Gastrocnemius medialis (tissue), 4 donors: ENCODE measurements around the gene NBPF6. TPM values are rescaled to one million over a fixed set of nuclear protein-coding genes. Genes with fewer than 3 reads are reported as not detected.
"Not testable (repeated sequence)": the region's sequence is repeated elsewhere in the genome, so short reads cannot be mapped to it uniquely, and the experiment has no call there.

Source experiments
- ATAC-seq, 2 donors: fragments of 150-250 bp; one replicate each; pipeline ENCODE4 v1.9.1; 2016
- DNase-seq, 2 donors: peaks; one replicate each; pipeline ENCODE4 v3.0.0-alpha.2; 2019
- H3K27ac ChIP-seq, 4 donors: fragments of 200-600 bp; sonication (generic); 1 replicate in 1 of 4; 2 replicates in 3 of 4; pipeline ENCODE4 v1.5.1; 2016 to 2018; ENCODE audit warnings: mild to moderate bottlenecking in 2 of 4, moderate library complexity in 1 of 4
- H3K27me3 ChIP-seq, 3 donors: fragments of 200-600 bp; sonication (generic) in 2 of 3; 1 replicate in 1 of 3; 2 replicates in 2 of 3; pipeline versions ENCODE4 v1.5.1 to v1.6.0; 2016 to 2019; ENCODE audit warnings: mild to moderate bottlenecking in 1 of 3, moderate library complexity in 1 of 3
- H3K36me3 ChIP-seq, 2 donors: fragments of 200-600 bp; sonication (generic) in 1 of 2; one replicate each; pipeline ENCODE4 v1.5.1; 2017 to 2018
- H3K4me1 ChIP-seq, 2 donors: fragments of 200-600 bp; sonication (generic) in 1 of 2; one replicate each; pipeline ENCODE4 v1.5.1; 2016 to 2017; ENCODE audit warnings: mild to moderate bottlenecking in 2 of 2
- H3K4me3 ChIP-seq, 4 donors: fragments of 200-600 bp; sonication (generic) in 3 of 4; 1 replicate in 1 of 4; 2 replicates in 3 of 4; pipeline ENCODE4 v1.5.1; 2016 to 2019; ENCODE audit warnings: mild to moderate bottlenecking in 2 of 4
- H3K9me3 ChIP-seq, 3 donors: fragments of 200-600 bp; sonication (generic) in 2 of 3; 1 replicate in 1 of 3; 2 replicates in 2 of 3; pipeline ENCODE4 v1.5.1; 2016 to 2019
- CTCF ChIP-seq, 5 experiments: fragments of 450-650 bp in 3 of 5; fragments of 200-600 bp in 2 of 5; sonication (generic) in 2 of 5; IDR thresholded peaks in 4 of 5; conservative IDR thresholded peaks in 1 of 5; 1 replicate in 4 of 5; 2 replicates in 1 of 5; pipeline ENCODE4 v1.5.1; 2016 to 2019; ENCODE audit warnings: antibody characterized with exemption in 5 of 5, mild to moderate bottlenecking in 3 of 5, moderate library complexity in 3 of 5
- POLR2A ChIP-seq, 2 donors: fragments of 450-650 bp; IDR thresholded peaks; one replicate each; pipeline ENCODE4 v1.6.1; 2017; ENCODE audit warnings: antibody characterized with exemption in 2 of 2, mild to moderate bottlenecking in 2 of 2, moderate library complexity in 2 of 2
- in situ Hi-C, 4 donors: fragments of 200-750 bp; cut with MboI; loops; one replicate each; pipeline versions ENCODE4 v1.15.0 to v1.8.0; 2017; ENCODE audit warnings: low sequenced_read_pairs in 4 of 4
- intact Hi-C: fragments of 100-400 bp; cut with DNase I; formaldehyde crosslinking; loops from one replicate; pipeline ENCODE4 v1.15.1; 2023; ENCODE audit warnings: low total_unique reads
- total RNA-seq, 4 donors: library from RNA; depleted of rRNA; stranded (reverse); fragments of >200 nt; gene quantifications; one replicate each; pipeline versions ENCODE4 v1.1.0 to v1.2.3, GENCODE V29; 2016

Gene NBPF6
- total RNA-seq, 4 donors from 2014 or later: not detected

- TF ChIP-seq POLR2A (IDR thresholded peaks at IDR 0.05) (no peak), CTCF (IDR thresholded peaks at IDR 0.05 in 4 of 5, conservative IDR thresholded peaks at IDR 0.05 in 1 of 5) (no peak)
- no peak overlapping the region for H3K4me3 ChIP-seq
- no peaks in the 10 kb centered on the region for H3K27me3 ChIP-seq
- no peaks in the 10 kb centered on the region for H3K9me3 ChIP-seq
- ATAC-seq: no peak
- in situ Hi-C loops (loop anchor here in 3 of 4 donors (5.0 to 25.0 kb wide), 3 partner anchors 129 to 168 kb away; no protein-coding TSS in a partner anchor), intact Hi-C loops (no loop called here)
- no peak for DNase-seq
- H3K4me1 ChIP-seq: no peaks in the 10 kb centered on the region
- H3K27ac ChIP-seq: no peak overlapping the region
- no peaks in the 10 kb centered on the region for H3K36me3 ChIP-seq
Observed at GRCh38 chr1:108505763-108506070, 55.6 kb downstream of the NBPF6 start.

- TF ChIP-seq POLR2A (IDR thresholded peaks at IDR 0.05): no peak
- TF ChIP-seq CTCF (IDR thresholded peaks at IDR 0.05 in 4 of 5, conservative IDR thresholded peaks at IDR 0.05 in 1 of 5): no peak
- H3K36me3 ChIP-seq: no peaks in the 10 kb centered on the region
- H3K9me3 ChIP-seq: no peaks in the 10 kb centered on the region
- H3K27ac ChIP-seq: no peak overlapping the region
- no peaks in the 10 kb centered on the region for H3K4me1 ChIP-seq
- in situ Hi-C loops (loop anchor here in 2 of 4 donors (10.0 to 25.0 kb wide), 2 partner anchors 133 to 174 kb away; no protein-coding TSS in a partner anchor), intact Hi-C loops (loop anchor here (1.0 to 10.0 kb wide), 2 partner anchors 53 to 132 kb away; partner anchors contain the start of gene EEIG2)
- H3K4me3 ChIP-seq: no peak overlapping the region
- ATAC-seq (no peak), DNase-seq (no peak)
- no peaks in the 10 kb centered on the region for H3K27me3 ChIP-seq
Observed at GRCh38 chr1:108511764-108512163, 61.6 kb downstream of the NBPF6 start.

- H3K27me3 ChIP-seq: no peaks in the 10 kb centered on the region
- ATAC-seq: no peak
- no peaks in the 10 kb centered on the region for H3K36me3 ChIP-seq
- H3K4me3 ChIP-seq: no peak overlapping the region
- TF ChIP-seq CTCF (IDR thresholded peaks at IDR 0.05 in 4 of 5, conservative IDR thresholded peaks at IDR 0.05 in 1 of 5): peak; percentile 30 to 69 (median 62)
- TF ChIP-seq POLR2A (IDR thresholded peaks at IDR 0.05): no peak
- H3K4me1 ChIP-seq: no peaks in the 10 kb centered on the region
- no peak overlapping the region for H3K27ac ChIP-seq
- no peaks in the 10 kb centered on the region for H3K9me3 ChIP-seq
- intact Hi-C loops: loop anchor here (1.0 to 10.0 kb wide), 2 partner anchors 52 to 131 kb away; partner anchors contain the start of gene EEIG2
- in situ Hi-C loops: loop anchor here in 2 of 4 donors (10.0 to 25.0 kb wide), 2 partner anchors 132 to 175 kb away; no protein-coding TSS in a partner anchor
- no peak for DNase-seq
Observed at GRCh38 chr1:108512239-108513043, 62.3 kb downstream of the NBPF6 start.

- no peaks in the 10 kb centered on the region for H3K9me3 ChIP-seq
- TF ChIP-seq CTCF (IDR thresholded peaks at IDR 0.05 in 4 of 5, conservative IDR thresholded peaks at IDR 0.05 in 1 of 5) (no peak), POLR2A (IDR thresholded peaks at IDR 0.05) (no peak)
- no peaks in the 10 kb centered on the region for H3K36me3 ChIP-seq
- intact Hi-C loops (loop anchor here (10.0 kb wide), 1 partner anchor 52 kb away; the partner anchor contains the start of gene EEIG2), in situ Hi-C loops (loop anchor here in 2 of 4 donors (10.0 to 25.0 kb wide), 2 partner anchors 132 to 176 kb away; no protein-coding TSS in a partner anchor)
- H3K27me3 ChIP-seq: no peaks in the 10 kb centered on the region
- H3K4me3 ChIP-seq: no peak overlapping the region
- ATAC-seq (no peak), DNase-seq (no peak)
- H3K27ac ChIP-seq: no peak overlapping the region
- H3K4me1 ChIP-seq: no peaks in the 10 kb centered on the region
Observed at GRCh38 chr1:108513044-108513415, 62.9 kb downstream of the NBPF6 start.

- in situ Hi-C loops: loop anchor here in 2 of 4 donors (10.0 to 25.0 kb wide), 2 partner anchors 131 to 177 kb away; no protein-coding TSS in a partner anchor
- not testable (repeated sequence) for ATAC-seq, H3K36me3 ChIP-seq, DNase-seq, H3K9me3 ChIP-seq, H3K27ac ChIP-seq, H3K4me3 ChIP-seq, H3K4me1 ChIP-seq, H3K27me3 ChIP-seq
- intact Hi-C loops: loop anchor here (10.0 kb wide), 1 partner anchor 51 kb away; the partner anchor contains the start of gene EEIG2
Observed at GRCh38 chr1:108513914-108514313, 63.8 kb downstream of the NBPF6 start.

- intact Hi-C loops: loop anchor here (10.0 kb wide), 1 partner anchor 47 kb away; the partner anchor contains the start of gene EEIG2
- H3K4me1 ChIP-seq: not testable (repeated sequence)
Observed at GRCh38 chr1:108517301-108517897, 67.3 kb downstream of the NBPF6 start.

More at GRCh38 chr1:108517301-108517897, 67.3 kb downstream of the NBPF6 start:
- DNase-seq, H3K27me3 ChIP-seq, H3K9me3 ChIP-seq, H3K4me3 ChIP-seq, ATAC-seq, H3K27ac ChIP-seq, H3K36me3 ChIP-seq: not testable (repeated sequence)
- in situ Hi-C loops: loop anchor here in 2 of 4 donors (10.0 to 25.0 kb wide), 2 partner anchors 127 to 180 kb away; no protein-coding TSS in a partner anchor
